Mucosa of rectum (tissue), 2 donors: ENCODE data around the gene FIGNL1.

Source experiments
- H3K27ac ChIP-seq, 2 donors: one replicate each; pipeline ENCODE4 v1.7.0; 2013; ENCODE audit warnings: inconsistent platforms in 2 of 2, low read depth in 2 of 2, low read length in 2 of 2
- H3K27me3 ChIP-seq, 2 donors: one replicate each; pipeline ENCODE4 v1.7.0; 2013; ENCODE audit warnings: low read length in 2 of 2; ENCODE audit not compliant: control insufficient read depth in 2 of 2, insufficient read depth in 2 of 2
- H3K36me3 ChIP-seq, 2 donors: one replicate each; pipeline ENCODE4 v1.7.0; 2013; ENCODE audit warnings: low read length in 2 of 2; ENCODE audit not compliant: control insufficient read depth in 2 of 2, insufficient read depth in 2 of 2
- H3K4me1 ChIP-seq, 2 donors: one replicate each; pipeline ENCODE4 v1.7.0; 2013; ENCODE audit warnings: low read length in 2 of 2, mild to moderate bottlenecking in 1 of 2; ENCODE audit not compliant: control insufficient read depth in 2 of 2, insufficient read depth in 2 of 2
- H3K4me3 ChIP-seq, 2 donors: one replicate each; pipeline ENCODE4 v1.7.0; 2013; ENCODE audit warnings: low read length in 2 of 2
- H3K9ac ChIP-seq, 2 donors: one replicate each; pipeline ENCODE4 v1.7.0; 2013; ENCODE audit warnings: low read length in 2 of 2, low read depth in 1 of 2, mild to moderate bottlenecking in 1 of 2
- H3K9me3 ChIP-seq, 2 donors: one replicate each; pipeline ENCODE4 v1.7.0; 2013; ENCODE audit warnings: low read length in 2 of 2; ENCODE audit not compliant: control insufficient read depth in 2 of 2
- donor health status: healthy.
- donor health status: Normal muscosa, but diverticular disease.

The FIGNL1 gene

DNA sequence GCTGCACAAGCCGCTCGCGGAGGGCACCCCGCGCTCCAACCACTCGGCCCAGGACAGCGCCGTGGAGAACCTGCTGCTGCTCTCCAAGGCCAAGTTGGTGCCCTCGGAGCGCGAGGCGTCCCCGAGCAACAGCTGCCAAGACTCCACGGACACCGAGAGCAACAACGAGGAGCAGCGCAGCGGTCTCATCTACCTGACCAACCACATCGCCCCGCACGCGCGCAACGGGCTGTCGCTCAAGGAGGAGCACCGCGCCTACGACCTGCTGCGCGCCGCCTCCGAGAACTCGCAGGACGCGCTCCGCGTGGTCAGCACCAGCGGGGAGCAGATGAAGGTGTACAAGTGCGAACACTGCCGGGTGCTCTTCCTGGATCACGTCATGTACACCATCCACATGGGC lies 50.0 kb downstream of the FIGNL1 start:
- H3K9me3 ChIP-seq = no peaks in the 10 kb centered on the region
- H3K27me3 ChIP-seq = no peaks in the 10 kb centered on the region
- no peak overlapping the region for H3K27ac ChIP-seq
- H3K9ac ChIP-seq = no peak overlapping the region
- peaks cover 0 to 10% of the 10 kb centered on the region in 2 donors for H3K36me3 ChIP-seq
- no peak overlapping the region for H3K4me3 ChIP-seq
- peaks cover 0 to 4% of the 10 kb centered on the region in 2 donors for H3K4me1 ChIP-seq

DNA sequence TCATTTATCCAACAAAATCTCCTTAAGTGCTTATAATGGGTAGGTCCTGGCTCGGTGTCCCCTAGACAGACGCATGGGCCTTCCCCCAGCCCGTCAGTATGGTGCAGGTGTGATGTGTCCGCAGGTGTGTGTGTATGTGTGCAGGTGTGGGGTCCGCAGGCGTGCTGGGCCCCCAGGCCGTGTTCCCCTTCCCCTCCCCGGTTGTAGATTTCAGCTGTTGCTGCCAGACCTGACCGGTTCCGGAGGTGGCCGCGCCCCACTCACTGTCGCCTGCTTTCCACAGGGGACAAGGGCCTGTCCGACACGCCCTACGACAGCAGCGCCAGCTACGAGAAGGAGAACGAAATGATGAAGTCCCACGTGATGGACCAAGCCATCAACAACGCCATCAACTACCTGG lies 50.5 kb downstream of the FIGNL1 start:
- H3K4me1 ChIP-seq = peaks cover 0 to 4% of the 10 kb centered on the region in 2 donors
- H3K9me3 ChIP-seq = no peaks in the 10 kb centered on the region
- no peak overlapping the region for H3K4me3 ChIP-seq
- peaks cover 0 to 10% of the 10 kb centered on the region in 2 donors for H3K36me3 ChIP-seq
- no peaks in the 10 kb centered on the region for H3K27me3 ChIP-seq
- H3K27ac ChIP-seq = no peak overlapping the region
- no peak overlapping the region for H3K9ac ChIP-seq

DNA sequence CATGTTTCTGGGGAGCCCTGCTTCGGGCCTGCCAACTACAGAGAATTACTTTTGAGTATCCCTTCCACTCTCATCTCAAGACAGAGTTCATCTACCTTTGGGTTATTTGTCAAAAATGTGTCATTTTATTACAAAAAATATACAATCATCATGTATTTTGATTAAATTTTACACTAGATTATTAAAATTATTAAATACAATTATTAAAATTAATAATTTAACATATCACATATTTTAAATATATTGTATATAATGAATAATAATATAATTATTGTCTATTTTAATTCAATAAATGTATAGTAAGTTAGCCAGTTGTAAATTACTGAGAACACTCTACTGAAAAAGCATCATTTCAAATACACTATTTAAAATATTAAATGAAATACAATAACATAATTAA lies 50.9 kb downstream of the FIGNL1 start:
- Histone ChIP-seq H3K27ac (no peak overlapping the region), H3K27me3 (no peaks in the 10 kb centered on the region), H3K4me3 (no peak overlapping the region), H3K36me3 (peaks cover 0 to 10% of the 10 kb centered on the region in 2 donors), H3K4me1 (peaks cover 0 to 4% of the 10 kb centered on the region in 2 donors), H3K9ac (no peak overlapping the region), H3K9me3 (no peaks in the 10 kb centered on the region)

DNA sequence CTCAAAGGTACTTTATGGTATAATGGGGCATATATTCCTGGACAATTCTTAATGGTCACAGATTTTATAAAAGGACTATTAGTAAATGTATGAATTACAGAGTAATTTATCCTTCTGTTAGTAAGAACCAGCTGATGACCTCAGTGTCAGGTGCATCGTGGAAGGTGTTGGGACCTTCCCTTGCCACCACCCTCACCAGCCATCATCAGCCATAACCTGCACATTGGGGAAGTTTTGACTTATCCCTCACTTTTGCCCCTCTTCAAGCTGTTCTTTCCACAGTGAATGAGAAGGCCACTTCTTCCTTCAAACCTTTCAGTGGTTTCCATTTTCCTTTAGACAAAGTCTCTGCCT lies 52.2 kb downstream of the FIGNL1 start:
- H3K36me3 ChIP-seq = peaks cover 0 to 10% of the 10 kb centered on the region in 2 donors
- H3K27me3 ChIP-seq = no peaks in the 10 kb centered on the region
- no peak overlapping the region for H3K9ac ChIP-seq
- H3K27ac ChIP-seq = no peak overlapping the region
- no peak overlapping the region for H3K4me3 ChIP-seq
- H3K4me1 ChIP-seq = peaks cover 0 to 6% of the 10 kb centered on the region in 2 donors
- no peaks in the 10 kb centered on the region for H3K9me3 ChIP-seq

DNA sequence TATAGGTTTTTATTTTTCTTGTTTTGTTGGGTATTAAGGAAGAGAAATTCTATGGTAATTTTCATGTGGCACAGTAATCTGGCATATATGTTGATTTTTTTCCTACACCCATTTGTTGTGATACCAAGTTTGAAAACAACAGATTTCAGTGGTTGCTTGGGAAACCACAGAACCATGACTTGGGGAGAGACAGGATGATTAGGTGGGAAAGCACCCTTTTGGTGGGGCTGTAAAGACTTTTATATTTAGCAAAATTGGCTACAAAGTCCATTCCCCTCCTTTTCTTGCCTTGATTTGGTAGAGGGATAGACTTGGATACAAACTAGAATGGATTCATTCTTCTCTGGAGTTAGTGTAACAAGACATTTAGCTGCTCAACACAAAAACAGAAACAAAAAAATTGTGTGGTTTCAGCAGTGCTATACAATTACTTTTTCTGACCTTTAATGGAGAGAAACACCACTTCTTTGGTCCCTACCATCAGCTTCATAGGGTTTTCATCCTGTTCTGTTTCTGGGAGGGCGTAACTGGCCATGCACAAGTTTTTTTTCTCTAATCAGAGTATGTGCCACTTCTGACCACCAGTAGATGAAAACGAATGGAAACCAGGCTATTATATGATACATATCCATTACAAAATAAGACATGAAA lies 52.7 kb downstream of the FIGNL1 start:
- peaks cover 0 to 10% of the 10 kb centered on the region in 2 donors for H3K36me3 ChIP-seq
- no peak overlapping the region for H3K9ac ChIP-seq
- no peaks in the 10 kb centered on the region for H3K27me3 ChIP-seq
- peaks cover 0 to 6% of the 10 kb centered on the region in 2 donors for H3K4me1 ChIP-seq
- H3K4me3 ChIP-seq = no peak overlapping the region
- no peak overlapping the region for H3K27ac ChIP-seq
- H3K9me3 ChIP-seq = no peaks in the 10 kb centered on the region

DNA sequence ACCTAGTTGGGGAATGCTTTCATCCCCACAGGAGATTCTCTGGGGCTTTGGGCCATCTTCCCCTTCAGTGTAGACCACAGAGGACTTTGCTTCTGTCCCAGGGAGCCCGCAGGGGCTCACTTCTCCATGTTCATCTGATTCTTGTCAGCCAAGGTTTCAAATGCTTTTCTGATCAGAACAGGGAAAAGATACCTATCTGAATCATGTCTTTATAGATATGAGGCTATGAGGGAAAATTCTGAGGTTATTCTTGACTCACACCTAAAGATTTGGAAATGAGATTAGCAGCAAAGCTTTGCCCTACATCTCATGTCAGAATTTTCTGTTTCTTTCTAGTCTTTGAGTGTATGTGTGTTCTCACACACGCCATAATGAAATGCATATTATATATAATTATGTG lies 53.3 kb downstream of the FIGNL1 start:
- H3K27me3 ChIP-seq = no peaks in the 10 kb centered on the region
- no peak overlapping the region for H3K9ac ChIP-seq
- no peak overlapping the region for H3K4me3 ChIP-seq
- H3K27ac ChIP-seq = peak overlapping the region in 1 of 2 donors; percentile 23
- peaks cover 0 to 9% of the 10 kb centered on the region in 2 donors for H3K36me3 ChIP-seq
- no peaks in the 10 kb centered on the region for H3K9me3 ChIP-seq
- peaks cover 0 to 6% of the 10 kb centered on the region in 2 donors for H3K4me1 ChIP-seq

DNA sequence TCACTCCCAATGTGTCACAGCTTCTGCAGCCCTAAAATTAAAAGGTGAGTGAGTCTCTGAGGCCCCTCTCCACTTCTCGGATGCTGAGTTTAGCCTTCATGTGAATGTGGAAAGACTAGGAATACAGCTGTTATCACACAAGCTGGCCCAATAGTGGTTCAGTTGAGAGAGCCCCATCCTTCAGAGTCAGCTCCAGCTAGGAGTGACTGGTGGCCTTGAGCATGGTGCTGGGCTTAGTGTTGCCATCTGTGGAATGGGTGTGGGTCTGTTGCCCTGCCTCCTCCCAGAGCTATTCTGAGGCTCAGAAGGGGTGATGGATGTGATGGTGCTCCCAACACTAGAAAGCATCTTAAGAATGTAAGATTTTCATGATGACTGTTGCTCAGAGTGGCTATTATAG lies 55.8 kb downstream of the FIGNL1 start:
- Histone ChIP-seq H3K9me3 (no peaks in the 10 kb centered on the region), H3K4me1 (peaks cover 0 to 6% of the 10 kb centered on the region in 2 donors), H3K36me3 (no peaks in the 10 kb centered on the region), H3K27ac (no peak overlapping the region), H3K9ac (no peak overlapping the region), H3K27me3 (no peaks in the 10 kb centered on the region), H3K4me3 (no peak overlapping the region)
